ENCODE data around the gene FBXO21. TPM values are rescaled to one million over a fixed set of nuclear protein-coding genes. Genes with fewer than 3 reads are reported as not detected.

Gene FBXO21
- total and polyA plus RNA-seq, 2 experiments from 2014 or later = 53.7 to 203 TPM

DNA sequence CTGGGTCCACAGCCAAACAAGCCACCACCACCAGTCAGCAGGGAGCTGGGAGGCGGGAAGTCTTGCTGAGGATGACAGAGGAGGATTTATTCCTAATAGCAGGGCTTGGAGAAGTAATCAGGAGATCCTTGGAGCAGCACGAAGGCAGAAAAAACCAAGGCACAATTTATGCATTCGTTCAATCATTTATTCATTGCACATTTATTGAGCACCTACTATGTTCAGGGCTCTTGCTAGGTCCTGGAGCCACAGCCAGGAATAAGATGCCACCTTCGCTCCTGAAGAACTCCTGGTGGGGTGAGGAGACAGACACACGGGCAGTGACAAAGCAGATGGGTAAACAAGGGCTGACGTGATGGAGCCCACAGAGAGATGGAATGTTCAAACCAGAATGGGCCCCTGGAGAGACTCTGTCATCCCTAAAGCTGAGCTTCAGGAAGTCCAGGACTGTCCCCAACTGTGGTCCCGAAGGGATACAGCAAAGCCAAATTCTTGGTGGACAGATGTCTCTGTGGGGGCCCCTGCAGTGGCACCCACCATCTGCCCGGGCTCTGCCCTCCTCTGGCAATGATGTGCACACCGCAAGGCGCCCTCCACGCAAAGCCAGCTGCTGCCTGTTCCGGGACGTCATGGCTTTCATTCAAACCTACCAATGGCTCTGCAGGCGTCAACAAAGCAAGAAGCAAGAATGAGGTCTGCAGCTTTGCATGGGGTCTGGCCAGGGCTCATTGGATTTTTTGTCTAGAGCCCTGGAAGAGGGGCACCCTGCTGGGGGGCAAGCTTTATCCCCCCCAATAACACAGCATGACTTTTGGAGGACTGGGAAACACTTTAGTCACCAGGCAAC, 88.1 kb downstream of the FBXO21 start:
- no peaks in the 10 kb centered on the region for H3K36me3 ChIP-seq
- TF ChIP-seq, protein P1, sequence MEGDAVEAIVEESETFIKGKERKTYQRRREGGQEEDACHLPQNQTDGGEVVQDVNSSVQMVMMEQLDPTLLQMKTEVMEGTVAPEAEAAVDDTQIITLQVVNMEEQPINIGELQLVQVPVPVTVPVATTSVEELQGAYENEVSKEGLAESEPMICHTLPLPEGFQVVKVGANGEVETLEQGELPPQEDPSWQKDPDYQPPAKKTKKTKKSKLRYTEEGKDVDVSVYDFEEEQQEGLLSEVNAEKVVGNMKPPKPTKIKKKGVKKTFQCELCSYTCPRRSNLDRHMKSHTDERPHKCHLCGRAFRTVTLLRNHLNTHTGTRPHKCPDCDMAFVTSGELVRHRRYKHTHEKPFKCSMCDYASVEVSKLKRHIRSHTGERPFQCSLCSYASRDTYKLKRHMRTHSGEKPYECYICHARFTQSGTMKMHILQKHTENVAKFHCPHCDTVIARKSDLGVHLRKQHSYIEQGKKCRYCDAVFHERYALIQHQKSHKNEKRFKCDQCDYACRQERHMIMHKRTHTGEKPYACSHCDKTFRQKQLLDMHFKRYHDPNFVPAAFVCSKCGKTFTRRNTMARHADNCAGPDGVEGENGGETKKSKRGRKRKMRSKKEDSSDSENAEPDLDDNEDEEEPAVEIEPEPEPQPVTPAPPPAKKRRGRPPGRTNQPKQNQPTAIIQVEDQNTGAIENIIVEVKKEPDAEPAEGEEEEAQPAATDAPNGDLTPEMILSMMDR (IDR thresholded peaks at IDR 0.05; ENCODE audit: low read depth, low read length) = no peak
- no peak overlapping the region for H3K27ac ChIP-seq
- H3K4me1 ChIP-seq (ENCODE audit: low read depth) = peaks cover 1% of the 10 kb centered on the region
- peaks cover 16% of the 10 kb centered on the region for H3K27me3 ChIP-seq
- H3K4me3 ChIP-seq = no peak overlapping the region
- H3K9me3 ChIP-seq (ENCODE audit: low read depth) = no peaks in the 10 kb centered on the region
- DNase-seq (ENCODE audit: low read depth in 1 of 2, low spot score in 1 of 2) = no peak

DNA sequence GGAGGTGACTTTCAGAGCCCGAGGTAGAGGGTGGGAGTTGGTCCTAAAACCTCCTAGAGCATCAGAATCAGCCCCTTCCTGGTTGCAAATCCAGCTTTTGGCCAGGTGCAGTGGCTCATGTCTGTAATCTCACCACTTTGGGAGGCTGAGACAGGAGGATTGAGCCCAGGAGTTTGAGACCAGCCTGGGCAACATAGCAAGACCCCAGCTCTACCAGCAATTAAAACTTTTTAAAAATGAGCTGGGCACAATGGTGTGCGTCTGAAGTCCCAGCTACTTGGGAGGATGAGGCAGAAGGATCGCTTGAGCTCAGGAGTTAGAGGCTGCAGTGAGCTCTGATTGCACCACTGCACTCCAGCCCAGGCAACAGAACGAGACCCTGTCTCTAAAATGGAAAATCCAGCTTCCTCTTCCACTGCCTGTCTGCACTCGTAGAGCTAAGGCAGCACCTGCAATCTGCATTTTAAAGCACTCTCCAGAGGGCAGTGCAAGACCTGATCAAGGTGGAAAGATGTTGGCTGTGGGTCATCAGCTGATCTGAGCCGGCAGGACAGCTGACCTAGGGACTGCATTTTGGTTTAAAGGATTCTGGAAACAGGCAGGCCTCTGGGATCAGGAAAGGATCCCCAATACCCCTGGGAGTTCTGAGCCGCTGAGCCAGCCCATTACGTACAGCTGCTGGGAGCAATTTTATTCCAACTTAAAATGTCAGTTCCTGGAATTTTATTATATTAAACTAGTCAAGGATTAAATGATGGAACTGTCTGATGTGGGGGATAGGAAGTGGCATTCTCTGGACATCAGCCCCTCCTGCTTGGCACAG, 89.2 kb downstream of the FBXO21 start:
- Histone ChIP-seq H3K36me3 (no peaks in the 10 kb centered on the region), H3K27me3 (peaks cover 20% of the 10 kb centered on the region), H3K9me3 (ENCODE audit: low read depth) (no peaks in the 10 kb centered on the region), H3K4me3 (no peak overlapping the region), H3K27ac (no peak overlapping the region), H3K4me1 (ENCODE audit: low read depth) (peaks cover 4% of the 10 kb centered on the region)
- TF ChIP-seq, protein P1 (IDR thresholded peaks at IDR 0.05; ENCODE audit: low read depth, low read length) = no peak
- DNase-seq (ENCODE audit: low read depth in 1 of 2, low spot score in 1 of 2) = no peak

DNA sequence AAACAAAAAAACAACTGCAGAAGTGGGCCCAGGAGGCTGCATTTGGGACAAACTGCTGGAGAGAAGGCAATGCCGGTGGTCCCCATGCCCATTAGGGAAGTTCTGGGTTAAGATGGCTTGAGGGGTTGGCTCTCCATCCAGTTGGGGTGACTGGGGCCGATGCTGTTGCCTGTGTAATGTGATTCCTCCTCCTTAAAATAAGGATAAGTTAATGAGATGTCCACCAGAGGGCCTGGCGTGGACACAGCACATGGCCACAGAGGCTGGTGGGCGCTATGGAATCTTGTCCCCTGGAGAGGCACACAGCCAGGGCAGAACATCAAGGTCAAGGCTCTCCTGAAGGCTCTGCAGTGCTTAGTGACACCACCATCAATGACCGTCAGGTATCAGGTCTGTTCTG, 90.0 kb downstream of the FBXO21 start:
- peaks cover 20% of the 10 kb centered on the region for H3K27me3 ChIP-seq
- H3K4me1 ChIP-seq (ENCODE audit: low read depth) = peaks cover 4% of the 10 kb centered on the region

DNA sequence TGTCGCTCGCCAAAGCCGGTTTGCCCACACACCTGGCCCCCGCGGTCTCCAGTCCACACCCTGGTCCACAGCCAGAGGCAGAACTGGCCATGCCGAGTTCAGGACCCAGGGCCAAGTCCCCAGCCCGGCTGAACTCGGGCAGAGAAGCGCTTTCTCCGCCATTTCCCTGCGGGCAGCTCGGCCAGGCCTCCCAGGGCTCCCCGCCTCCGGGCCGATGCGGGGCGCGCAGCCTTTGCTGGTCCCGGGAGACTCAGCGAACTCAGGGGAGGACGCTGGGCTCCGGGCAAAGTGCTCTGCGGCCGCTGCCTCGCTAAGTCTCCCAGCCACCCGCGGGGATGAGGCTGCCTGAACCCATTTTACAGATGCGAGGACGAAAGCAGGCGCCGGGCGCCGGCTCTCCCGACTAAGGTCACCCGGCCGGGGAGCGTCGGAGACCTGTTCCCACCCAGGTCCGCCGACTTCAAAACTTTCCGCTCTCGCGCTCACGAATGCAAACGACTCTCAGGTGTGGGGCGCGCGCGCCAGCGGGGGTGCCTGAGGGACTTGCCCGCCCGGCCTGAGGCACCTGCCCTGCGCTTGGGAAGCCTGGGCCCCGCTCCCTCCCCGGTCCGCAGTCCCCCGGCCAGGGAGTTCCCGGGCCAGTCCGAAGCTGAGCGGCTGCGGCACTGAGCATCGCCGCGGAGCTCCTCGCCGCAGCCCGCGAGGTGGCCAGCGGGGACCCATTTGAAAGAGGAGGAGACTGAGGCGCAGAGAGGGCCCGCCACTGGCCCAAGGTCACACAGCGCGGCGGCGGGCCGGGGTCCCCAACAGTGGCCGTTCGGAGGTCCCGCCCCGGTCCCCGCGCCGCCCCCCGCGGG, 91.7 kb downstream of the FBXO21 start:
- no peak overlapping the region for H3K27ac ChIP-seq
- no peak for DNase-seq (ENCODE audit: low read depth in 1 of 2, low spot score in 1 of 2)
- no peaks in the 10 kb centered on the region for H3K36me3 ChIP-seq
- TF ChIP-seq, protein P1 (IDR thresholded peaks at IDR 0.05; ENCODE audit: low read depth, low read length) = no peak
- no peaks in the 10 kb centered on the region for H3K9me3 ChIP-seq (ENCODE audit: low read depth)
- H3K27me3 ChIP-seq = peaks cover 20% of the 10 kb centered on the region
- peak overlapping the region; percentile 74 for H3K4me3 ChIP-seq
- peaks cover 4% of the 10 kb centered on the region for H3K4me1 ChIP-seq (ENCODE audit: low read depth)

More for the DNA sequence above, 90.0 kb downstream of the FBXO21 start:
- Histone ChIP-seq H3K36me3 (no peaks in the 10 kb centered on the region), H3K9me3 (ENCODE audit: low read depth) (no peaks in the 10 kb centered on the region), H3K27ac (no peak overlapping the region), H3K4me3 (no peak overlapping the region)
- TF ChIP-seq, protein P1 (IDR thresholded peaks at IDR 0.05; ENCODE audit: low read depth, low read length) = peak; percentile 36
- peak in 1 of 2 donors; percentile 57 for DNase-seq (ENCODE audit: low read depth in 1 of 2, low spot score in 1 of 2)

DNA sequence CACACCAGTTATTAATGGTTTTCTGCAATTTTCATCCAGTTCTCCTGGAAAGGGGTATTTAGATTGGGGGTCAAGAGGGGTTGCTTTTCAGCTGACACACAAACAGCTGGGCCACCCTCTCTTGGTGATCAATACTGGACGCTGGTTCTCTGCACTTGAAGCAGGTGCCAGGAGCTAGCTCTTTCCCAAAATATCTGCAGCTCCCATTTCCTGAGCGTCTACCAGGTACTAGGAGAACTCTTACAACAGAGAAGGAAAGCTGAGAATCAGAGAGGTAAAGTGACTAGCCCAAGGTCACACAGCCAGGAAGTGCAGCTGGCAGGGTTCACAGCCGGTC, 92.3 kb downstream of the FBXO21 start:
- H3K4me1 ChIP-seq (ENCODE audit: low read depth) = peaks cover 4% of the 10 kb centered on the region
- H3K4me3 ChIP-seq = peak overlapping the region; percentile 74
- TF ChIP-seq, protein P1 (IDR thresholded peaks at IDR 0.05; ENCODE audit: low read depth, low read length) = no peak
- H3K27ac ChIP-seq = no peak overlapping the region
- H3K9me3 ChIP-seq (ENCODE audit: low read depth) = no peaks in the 10 kb centered on the region
- DNase-seq (ENCODE audit: low read depth in 1 of 2, low spot score in 1 of 2) = no peak
- H3K36me3 ChIP-seq = no peaks in the 10 kb centered on the region
- H3K27me3 ChIP-seq = peaks cover 20% of the 10 kb centered on the region
